Measurements from ENCODE around the gene EIF4E1B.

DNA sequence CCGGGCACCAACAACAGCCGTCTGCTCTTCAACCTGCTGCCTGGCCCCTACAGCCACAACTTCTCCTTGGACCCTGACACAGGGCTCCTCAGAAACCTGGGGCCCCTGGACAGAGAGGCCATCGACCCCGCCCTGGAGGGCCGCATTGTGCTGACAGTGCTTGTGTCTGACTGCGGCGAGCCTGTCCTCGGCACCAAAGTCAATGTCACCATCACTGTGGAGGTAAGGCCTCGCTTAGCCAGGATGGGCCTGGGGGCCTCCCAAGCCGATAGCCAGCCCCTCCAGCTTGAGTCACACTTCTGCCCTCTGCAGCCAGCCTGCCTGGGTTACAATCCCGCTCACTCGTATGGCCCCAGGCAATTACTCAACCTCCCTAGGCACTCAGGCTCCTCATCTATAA, 49.1 kb upstream of the EIF4E1B start:
- no peak for TF ChIP-seq POLR2AphosphoS5 (IDR thresholded peaks at IDR 0.05)
- no peak for TF ChIP-seq POLR2A (IDR thresholded peaks at IDR 0.05; ENCODE audit: low read depth)
- TF ChIP-seq, protein P1, sequence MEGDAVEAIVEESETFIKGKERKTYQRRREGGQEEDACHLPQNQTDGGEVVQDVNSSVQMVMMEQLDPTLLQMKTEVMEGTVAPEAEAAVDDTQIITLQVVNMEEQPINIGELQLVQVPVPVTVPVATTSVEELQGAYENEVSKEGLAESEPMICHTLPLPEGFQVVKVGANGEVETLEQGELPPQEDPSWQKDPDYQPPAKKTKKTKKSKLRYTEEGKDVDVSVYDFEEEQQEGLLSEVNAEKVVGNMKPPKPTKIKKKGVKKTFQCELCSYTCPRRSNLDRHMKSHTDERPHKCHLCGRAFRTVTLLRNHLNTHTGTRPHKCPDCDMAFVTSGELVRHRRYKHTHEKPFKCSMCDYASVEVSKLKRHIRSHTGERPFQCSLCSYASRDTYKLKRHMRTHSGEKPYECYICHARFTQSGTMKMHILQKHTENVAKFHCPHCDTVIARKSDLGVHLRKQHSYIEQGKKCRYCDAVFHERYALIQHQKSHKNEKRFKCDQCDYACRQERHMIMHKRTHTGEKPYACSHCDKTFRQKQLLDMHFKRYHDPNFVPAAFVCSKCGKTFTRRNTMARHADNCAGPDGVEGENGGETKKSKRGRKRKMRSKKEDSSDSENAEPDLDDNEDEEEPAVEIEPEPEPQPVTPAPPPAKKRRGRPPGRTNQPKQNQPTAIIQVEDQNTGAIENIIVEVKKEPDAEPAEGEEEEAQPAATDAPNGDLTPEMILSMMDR (IDR thresholded peaks at IDR 0.05) = no peak
- TF ChIP-seq EP300 (IDR thresholded peaks at IDR 0.05) = no peak
